GM19240 (cell line): Measurements from ENCODE around the gene RANBP17.

ENCODE experiments used
- DNase-seq: peaks from one replicate; pipeline ENCODE4 v3.0.0; 2011; ENCODE audit warnings: low spot score; ENCODE audit not compliant: insufficient read length

Gene RANBP17

DNA sequence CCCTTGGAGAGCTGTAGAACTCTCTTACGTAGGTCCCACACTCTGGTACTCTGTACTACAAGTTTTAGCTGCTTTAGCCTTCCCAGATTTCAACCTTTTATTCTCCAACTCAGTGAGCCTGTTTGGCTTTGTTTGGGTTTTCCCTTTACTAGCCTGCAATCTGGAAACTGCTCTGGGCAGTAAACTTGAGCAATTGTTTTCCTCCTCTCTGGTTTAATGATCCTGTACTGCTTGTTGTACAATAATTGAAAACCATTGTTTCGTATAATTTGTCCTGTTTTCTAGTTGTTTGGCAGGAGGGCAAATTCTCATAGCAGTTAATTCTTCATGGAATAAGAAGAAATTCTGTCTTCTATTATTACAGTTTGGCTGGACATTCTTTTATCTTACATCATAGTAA, 384.4 kb downstream of the RANBP17 start:
- DNase-seq = no peak

GRCh38 chr5:171249460-171249859, 387.6 kb downstream of the RANBP17 start:
- no peak for DNase-seq

DNA sequence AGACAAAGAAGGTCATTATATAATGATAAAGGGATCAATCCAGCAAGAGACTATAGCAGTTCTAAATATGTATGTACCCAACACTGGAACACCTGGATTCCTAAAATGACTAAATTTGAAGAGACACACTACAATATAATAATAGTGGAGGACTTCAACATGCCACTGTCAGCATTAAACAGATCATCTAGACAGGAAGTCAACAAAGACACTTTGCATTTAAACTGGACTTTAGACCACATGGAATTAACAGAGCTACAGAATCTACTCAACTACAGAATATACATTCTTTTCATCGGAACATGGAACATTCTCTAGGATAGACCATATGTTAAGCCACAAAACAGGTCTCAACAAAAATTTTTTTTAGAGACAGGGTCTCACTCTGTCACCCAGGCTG, 388.9 kb downstream of the RANBP17 start:
- DNase-seq = no peak

GRCh38 chr5:171251519-171251918, 389.7 kb downstream of the RANBP17 start:
- DNase-seq = no peak

- DNase-seq = no peak
Observed at GRCh38 chr5:171252674-171253073, 390.9 kb downstream of the RANBP17 start.

- no peak for DNase-seq
Observed at GRCh38 chr5:171258737-171259415, 397.1 kb downstream of the RANBP17 start.

GRCh38 chr5:171261361-171261760, 399.5 kb downstream of the RANBP17 start:
- no peak for DNase-seq

DNA sequence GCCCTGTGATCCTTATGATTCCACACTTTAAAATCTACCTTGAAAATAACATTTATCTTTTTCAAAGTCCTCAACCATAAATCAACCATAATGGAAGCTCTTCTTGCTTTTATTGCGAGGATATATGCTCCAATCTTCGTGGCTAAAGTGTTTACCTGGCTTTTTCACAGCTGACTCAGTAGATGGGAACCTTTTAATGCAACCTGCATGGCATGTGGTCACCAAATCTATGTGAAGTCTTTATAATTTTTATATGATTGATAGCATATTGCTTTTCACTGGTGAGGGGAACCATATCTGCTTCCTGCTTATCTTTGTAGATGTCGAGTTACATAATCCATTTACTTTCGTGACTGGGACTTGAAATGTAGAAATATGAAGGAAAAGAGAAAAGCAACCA, 400.1 kb downstream of the RANBP17 start:
- no peak for DNase-seq

DNA sequence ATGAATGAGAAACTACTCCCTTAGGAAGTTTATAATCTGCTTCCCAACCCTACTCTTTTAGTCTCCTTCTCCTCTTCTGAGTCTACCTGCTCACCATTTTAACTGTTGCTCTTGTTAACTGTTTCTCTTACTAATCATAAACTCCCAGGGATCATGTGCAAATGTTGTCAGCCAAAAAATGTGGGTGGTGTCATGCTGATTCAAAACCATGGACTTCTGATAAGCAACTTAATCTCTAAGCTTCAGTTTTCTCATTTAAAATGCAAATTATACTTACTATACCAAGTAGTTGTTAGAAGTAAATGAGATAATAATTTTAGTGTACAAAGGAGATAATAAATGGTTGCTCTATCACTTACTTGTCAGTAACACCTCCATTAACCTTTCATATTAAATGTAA, 401.4 kb downstream of the RANBP17 start:
- DNase-seq = no peak

DNA sequence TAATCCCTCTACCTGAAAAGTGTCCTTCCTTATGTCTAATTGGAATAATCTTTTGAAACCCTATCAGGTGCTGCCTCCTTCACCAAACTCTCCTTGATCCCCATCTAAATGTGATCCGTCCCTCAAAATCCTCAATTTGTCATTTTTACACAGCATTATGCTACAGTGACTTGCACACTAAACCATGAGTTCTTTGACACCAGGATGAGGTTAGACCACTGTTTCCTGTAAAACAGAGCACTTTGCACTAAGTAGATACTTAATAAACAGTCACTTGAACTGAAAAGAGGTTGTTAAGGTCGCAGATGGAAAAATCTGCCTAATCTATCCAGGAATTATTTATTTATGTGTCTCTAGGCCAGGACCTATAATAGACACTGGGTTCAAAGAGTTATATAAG, 403.0 kb downstream of the RANBP17 start:
- no peak for DNase-seq

GRCh38 chr5:171268700-171269620, 407.1 kb downstream of the RANBP17 start:
- no peak for DNase-seq

DNA sequence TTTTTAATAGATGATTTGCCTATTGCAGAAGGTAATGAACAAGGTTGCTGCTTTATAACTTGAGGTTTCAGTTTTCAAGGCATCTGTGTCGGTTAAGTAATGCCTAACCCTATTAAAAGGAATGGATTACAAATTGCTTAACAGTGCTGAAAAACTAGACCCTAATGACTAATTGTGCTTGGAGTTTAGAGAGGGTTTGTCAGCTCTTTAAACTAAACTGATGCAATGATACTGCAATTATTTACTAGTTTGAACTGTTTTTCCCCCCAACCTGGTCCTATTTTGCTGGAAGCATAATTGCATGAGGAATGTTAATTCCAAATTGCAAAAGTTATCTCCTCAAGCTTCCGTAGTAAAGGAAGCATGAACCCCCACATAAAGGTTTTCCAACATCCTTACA, 407.9 kb downstream of the RANBP17 start:
- DNase-seq = no peak

DNA sequence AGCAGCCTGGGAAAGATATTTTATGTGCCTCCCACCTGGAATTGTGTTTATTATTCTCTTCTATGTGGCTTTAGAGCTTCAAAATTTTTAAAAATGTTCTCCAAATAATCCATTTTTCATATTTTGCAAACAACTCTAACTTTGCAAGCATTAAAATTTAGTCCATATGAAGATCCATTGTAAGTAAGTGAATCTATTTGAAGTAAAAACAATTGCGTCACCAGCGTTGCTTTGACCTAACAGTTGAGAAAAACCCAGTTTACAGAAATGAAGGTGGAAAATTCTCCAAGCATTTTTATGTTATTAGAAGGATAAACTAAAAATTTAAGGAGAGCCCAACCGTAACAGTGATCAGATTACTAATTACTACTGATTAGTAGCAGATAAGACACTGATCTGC, 408.3 kb downstream of the RANBP17 start:
- DNase-seq = no peak

- no peak for DNase-seq
Observed at GRCh38 chr5:171271798-171272197, 410.0 kb downstream of the RANBP17 start.

GRCh38 chr5:171272996-171273970, 411.5 kb downstream of the RANBP17 start:
- no peak for DNase-seq

- DNase-seq = no peak
Observed at GRCh38 chr5:171275841-171276544, 414.2 kb downstream of the RANBP17 start.

DNA sequence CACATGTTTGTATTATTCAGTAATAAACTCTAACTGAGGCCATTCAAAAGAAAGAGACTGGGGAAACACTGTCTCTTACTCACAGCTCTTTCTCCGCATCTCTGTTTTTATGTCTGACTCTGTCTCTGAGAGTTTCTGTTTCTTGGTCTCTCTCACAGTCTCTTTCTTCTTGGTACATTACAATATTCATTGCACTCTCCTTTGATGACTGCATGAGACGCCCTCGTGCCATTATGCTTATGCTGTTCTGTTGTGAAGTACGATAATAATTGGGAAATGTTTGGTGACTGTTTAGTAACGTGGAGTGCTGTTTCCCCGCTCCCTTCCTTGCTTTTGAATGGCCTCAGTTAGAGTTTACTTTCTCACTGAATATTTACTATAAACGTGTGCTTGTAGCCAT, 421.9 kb downstream of the RANBP17 start:
- no peak for DNase-seq

- DNase-seq = no peak
Observed at GRCh38 chr5:171285465-171285864, 423.6 kb downstream of the RANBP17 start.

DNA sequence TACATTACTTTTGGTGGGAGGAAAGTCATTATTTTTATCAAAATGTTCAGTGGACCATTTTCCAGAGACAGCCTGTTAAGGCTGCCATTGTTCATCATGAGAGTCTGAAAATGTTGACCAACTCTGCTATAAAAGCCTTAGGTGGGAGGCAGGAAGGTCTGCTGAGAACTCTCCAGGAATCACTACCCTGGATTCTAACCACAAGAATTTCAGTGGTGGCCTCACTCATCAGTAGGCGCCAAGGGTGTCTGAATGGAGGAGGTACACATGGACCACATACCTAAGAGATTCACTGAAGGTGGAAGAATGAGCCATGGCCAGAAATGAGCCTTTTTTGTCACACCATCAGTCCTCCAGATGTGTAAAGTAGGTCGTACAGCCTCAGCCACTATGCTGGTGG, 426.2 kb downstream of the RANBP17 start:
- DNase-seq = no peak

DNA sequence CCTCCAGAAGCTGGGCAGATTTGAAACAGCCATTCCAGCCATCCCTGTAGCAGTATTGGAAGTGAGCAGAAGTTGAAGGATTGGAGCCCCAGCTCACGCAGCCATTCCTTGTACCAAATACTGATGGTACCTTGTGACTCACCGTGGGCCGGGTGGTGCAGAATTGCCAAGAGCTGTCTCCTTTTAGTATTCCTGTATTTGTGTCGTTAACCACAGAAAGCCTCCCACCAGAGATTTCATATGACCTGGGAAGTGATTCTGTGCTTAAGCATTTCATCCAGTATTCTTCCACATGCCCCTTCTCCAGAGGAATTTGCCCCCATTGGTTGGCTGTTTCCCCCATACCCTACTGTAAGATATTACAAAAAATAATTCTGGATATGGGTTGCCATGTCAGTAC, 429.6 kb downstream of the RANBP17 start:
- DNase-seq = no peak

- DNase-seq = no peak
Observed at GRCh38 chr5:171295299-171295698, 433.5 kb downstream of the RANBP17 start.
